NT2/D1 (cell line): Measurements from ENCODE around the gene RAET1L.
"Not testable (repeated sequence)": the region's sequence is repeated elsewhere in the genome, so short reads cannot be mapped to it uniquely, and the experiment has no call there.

Experiments used
- SUZ12 ChIP-seq: IDR thresholded peaks from 2 replicates; pipeline ENCODE4 v1.6.1; 2011; ENCODE audit not compliant: insufficient read length, insufficient read depth; ENCODE audit errors: extremely low read depth
- ZNF274 ChIP-seq: IDR thresholded peaks from 2 replicates; pipeline ENCODE4 v1.6.1; 2011; ENCODE audit warnings: mild to moderate bottlenecking, low read depth, low read length

DNA sequence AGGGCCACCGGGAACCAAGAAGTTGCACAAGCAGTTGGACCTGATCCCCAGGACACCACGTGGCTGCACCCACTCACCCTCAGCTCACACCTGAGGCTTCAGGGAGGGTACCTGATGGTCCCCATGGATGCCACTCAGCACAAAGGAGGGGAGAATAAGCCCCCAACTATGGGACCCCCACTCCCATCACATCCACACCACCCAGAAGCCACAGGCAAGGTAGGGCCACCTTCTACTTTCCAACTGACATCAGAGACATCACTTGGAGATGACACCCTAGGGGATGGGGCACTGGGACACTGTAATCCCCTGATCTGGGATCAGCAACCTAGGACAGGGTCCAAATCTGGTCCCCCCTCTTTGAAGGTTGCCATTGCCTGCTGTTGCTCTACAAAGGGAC, 1.3 kb downstream of the RAET1L start:
- not testable (repeated sequence) for TF ChIP-seq ZNF274, SUZ12
